Activated CD8-positive, alpha-beta memory T cell treated with anti-CD3 and anti-CD28 coated beads for 36 hours (primary cell): ENCODE results near the gene CACNB1. TPM values are rescaled to one million over a fixed set of nuclear protein-coding genes. Genes with fewer than 3 reads are reported as not detected.

Experiments used
- CTCF ChIA-PET: fragments of 350-600 bp; sonication (Branson Sonifier 250); formaldehyde crosslinking; loops from one replicate; lab custom pipeline; 2021; ENCODE audit warnings: antibody characterized with exemption; lab: Charles Lee
- POLR2A ChIA-PET: fragments of 350-600 bp; sonication (Branson Sonifier 250); formaldehyde crosslinking; loops from one replicate; lab custom pipeline; 2021; ENCODE audit warnings: antibody characterized with exemption; lab: Charles Lee
- total RNA-seq, 2 experiments: library from RNA; stranded (reverse); gene quantifications; one replicate each; pipeline ENCODE4 v1.2.3, GENCODE V29; 2021

CACNB1 gene
- 10 to 100 TPM; 16.9 to 17.4 TPM for total RNA-seq

DNA sequence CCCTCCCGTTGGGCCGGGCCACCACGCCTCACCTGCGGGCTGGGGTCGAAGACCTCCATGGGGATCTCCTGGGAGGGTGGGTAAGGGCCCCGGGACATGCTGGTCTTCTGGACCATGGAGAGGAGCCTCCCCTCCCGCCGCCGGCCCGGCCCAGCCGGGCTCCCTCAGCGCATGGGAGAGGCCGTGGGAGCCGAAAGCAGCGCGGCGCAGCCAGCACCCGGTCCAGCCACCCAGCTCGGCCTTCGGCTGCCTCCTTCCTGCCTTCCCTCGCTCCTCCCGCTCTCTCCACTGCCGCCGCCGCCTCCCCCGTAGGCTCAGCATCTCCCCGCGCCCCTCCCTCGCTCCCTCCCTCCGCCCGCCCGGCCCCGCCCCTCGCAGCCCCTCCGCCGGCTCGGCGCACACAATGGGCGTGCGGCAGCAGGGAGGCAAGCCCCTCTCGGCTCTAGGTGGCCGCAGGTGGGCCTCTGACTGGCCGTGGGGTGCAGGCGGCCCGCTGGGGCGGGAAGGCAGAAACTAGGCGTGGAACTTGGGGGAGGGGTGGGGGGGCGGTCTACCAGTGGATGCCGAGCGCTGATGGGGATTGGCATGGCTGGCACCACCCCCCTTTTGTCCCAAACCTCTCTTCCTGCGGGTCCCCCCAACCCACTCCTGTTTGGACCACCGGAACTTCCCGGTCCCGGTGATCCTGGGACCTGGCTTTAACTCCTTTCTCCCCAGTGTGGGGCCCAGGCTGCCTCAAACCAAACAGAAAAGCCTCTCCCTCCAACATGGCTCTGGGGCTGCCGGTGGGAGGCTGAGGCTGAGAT is at the start of gene CACNB1:
TSS of gene CACNB1 (minus strand) at position 290 of the 806 bp plus-strand sequence. CDS start at position 116, 174 bp downstream.
- CTCF ChIA-PET, result no interaction called here
- POLR2A ChIA-PET, result no interaction called here

DNA sequence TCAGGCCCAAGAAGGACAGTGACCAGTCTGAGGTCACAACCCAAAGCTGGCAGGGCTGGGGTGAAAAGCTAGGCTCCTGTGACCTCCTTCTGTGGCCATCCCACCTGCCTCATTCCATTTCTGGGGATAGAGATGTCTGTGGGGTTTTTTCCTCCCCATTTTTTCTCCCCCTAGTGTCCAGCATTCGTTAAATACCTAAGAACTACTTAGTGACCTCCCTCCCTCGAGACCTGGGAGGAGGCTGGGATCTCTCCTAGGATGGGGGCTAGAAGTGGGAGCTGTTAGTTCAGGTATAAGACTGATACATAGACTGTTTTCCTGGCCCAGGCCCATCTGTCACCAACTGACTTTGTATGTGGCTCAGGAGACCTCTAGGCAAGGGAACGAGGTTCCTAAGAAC is 48.8 kb upstream of the CACNB1 start:
- CTCF ChIA-PET, result interaction anchor here (0.5 to 3.7 kb wide), 5 partner anchors 10 to 262 kb away, joined by 3 to 65 read pairs (median 3); no protein-coding TSS in a partner anchor
- POLR2A ChIA-PET, result interaction anchor here (0.9 kb wide), 1 partner anchor 39 kb away, joined by 3 read pairs; no protein-coding TSS in a partner anchor

DNA sequence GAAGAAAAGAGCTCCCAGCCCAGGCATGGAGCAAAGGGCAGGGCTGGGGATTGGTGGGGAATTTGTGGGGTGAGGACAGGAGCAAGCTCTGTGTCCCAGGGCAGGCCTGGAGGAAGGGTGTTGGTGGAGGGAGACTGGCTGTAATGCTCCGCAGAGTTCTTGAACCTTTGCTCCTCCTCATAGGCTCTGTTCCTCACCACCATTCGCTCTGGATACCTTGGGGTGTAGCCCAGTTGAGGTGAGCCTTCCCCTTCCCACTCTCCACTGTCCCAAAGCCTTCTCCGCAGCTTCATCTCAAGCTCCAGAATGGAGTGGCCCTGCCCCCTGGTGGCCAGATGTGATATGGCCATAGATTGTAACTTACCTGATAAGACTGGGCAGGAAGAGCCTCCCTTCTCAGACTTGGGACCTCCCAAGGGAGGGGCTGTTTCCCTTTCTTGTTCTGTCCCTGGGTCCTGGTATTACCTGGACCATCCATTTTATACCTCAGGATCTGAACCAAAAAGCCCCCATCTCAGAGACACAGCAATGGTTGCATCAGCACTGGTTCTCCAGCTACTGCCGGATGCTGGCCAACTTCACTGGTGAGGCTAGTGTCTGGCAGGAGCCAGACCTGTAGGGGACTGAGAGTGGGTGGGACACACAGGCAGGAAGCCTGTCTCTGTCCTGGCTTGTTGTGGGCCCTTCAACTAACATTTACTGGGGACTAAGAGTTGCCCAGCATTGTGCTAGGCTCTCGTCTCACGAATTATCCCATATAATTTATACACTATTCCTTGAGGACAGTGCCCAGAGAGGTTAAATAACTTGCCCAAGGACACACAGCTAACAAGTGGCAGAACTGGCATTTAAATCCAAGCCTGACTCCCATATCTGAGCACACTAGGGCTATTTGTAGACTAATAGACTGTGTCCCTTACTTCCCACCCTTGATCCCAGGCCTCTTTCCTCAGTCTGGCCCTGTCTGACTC is 47.4 kb upstream of the CACNB1 start:
- POLR2A ChIA-PET, result interaction anchor here (0.5 to 1.2 kb wide), 6 partner anchors 38 to 376 kb away, joined by 3 to 6 read pairs (median 3); no protein-coding TSS in a partner anchor
- CTCF ChIA-PET, result interaction anchor here (0.6 to 3.7 kb wide), 27 partner anchors 9 to 979 kb away, joined by 3 to 65 read pairs (median 4); partner anchors contain the start of gene RPL19

DNA sequence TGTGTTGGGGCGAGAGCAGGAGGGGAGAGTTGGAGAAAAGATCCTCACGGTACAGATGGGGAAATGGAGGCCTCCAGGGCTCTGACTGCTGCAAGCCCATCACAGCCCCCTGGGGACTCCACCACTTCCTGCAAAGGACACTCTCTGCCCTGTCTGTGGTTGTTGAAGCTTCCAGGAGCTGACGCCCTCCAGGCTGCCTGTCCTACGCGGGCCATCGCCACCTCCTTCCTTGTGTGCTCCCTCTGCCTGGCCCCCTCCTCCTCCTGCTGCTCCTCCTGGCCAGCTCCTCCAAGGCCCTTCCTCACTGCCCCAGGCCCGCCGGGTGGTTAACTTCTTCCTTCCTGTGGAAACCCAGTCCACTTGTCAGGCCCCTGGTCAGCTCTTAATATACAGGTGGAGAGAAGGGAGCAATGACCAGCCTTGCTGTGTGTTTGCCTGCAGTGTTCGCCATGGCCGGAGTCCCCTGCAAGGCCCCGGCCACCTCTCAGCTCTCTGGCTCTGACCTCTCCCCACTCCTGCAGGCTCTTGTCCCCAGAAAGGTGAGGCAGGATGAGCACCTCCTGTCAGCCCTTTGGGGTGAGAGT is 46.6 kb upstream of the CACNB1 start:
- POLR2A ChIA-PET, result interaction anchor here (0.5 to 1.2 kb wide), 5 partner anchors 13 to 360 kb away, joined by 3 to 6 read pairs (median 3); no protein-coding TSS in a partner anchor

DNA sequence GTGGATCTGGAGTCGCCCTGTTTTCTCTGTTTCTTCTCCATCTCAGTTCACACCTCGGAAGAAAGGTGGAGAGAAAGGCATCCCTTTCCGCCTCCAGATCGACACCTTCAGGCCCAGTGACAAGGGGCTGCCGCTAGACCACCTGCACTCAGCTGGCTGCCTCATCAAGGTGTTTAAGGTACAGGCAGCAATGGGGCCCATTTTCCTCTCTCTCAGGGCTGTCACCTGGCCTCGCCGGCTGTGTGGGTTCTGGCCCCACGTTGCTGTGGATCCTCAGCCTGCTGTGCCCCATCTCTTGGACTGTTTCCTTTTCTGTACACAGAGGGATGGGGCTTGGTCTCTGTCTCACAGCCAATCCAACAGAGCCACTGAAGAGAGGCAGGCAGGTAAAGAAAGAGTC is 45.7 kb upstream of the CACNB1 start:
- POLR2A ChIA-PET, result no interaction called here
- CTCF ChIA-PET, result interaction anchor here (0.7 to 13.6 kb wide), 4 partner anchors 10 to 131 kb away, joined by 4 to 205 read pairs (median 9); no protein-coding TSS in a partner anchor

More for the DNA sequence above, 46.6 kb upstream of the CACNB1 start:
- CTCF ChIA-PET, result interaction anchor here (0.6 to 3.7 kb wide), 25 partner anchors 8 to 978 kb away, joined by 3 to 65 read pairs (median 4); partner anchors contain the start of gene RPL19

DNA sequence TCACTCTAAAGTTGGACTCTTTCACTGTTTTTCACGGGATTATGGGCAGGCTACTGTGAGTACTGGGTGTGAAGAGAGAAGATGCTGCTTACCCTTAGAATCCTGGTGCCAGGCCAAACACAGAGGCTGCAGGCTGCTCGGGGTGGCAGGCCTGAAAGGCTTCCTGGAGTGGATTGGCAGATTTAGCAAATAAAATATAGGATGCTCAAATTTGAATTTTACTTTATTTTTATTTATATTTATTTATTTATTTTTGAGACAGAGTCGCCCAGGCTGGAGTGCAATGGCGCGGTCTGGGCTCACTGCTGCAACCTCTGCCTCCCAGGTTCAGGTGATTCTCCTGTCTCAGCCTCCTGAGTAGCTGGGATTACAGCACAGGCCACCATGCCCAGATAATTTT is 43.2 kb upstream of the CACNB1 start:
- POLR2A ChIA-PET, result no interaction called here
- CTCF ChIA-PET, result interaction anchor here (2.9 to 13.6 kb wide), 2 partner anchors 9 to 34 kb away, joined by 14 to 205 read pairs; no protein-coding TSS in a partner anchor

DNA sequence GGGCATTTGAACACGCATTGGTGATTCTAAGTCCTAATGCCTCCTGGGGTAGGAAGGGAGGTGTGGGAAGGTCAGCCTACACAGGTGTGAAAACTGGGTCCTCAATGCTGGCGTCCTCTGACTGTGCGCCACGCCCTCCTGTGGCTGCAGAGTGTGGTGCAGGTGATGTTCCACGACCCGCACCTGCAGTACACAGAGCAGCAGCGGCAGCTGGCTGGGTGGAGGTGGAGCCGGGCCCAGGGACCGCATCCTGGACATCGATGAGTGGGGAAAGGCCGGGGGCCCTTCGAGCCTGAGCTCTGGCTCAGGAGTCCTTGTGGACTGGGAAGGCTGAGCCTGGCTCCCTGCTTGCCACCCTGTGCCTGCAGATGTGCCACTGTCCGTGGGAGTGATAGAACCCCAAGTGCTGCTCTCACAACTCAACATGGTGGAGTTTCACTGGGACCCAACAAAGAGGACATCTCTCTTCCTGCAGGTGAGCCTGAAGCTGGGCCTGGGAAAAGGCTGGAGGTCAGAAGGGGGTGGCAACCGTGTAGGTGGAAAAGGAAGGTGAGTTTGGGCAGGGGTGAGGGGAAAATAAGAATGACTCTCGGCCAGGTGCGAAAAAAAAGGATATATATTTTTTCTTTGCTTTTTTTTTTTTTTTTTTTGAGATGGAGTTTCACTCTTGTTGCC is 42.3 kb upstream of the CACNB1 start:
- CTCF ChIA-PET, result interaction anchor here (0.6 to 13.6 kb wide), 5 partner anchors 9 to 257 kb away, joined by 3 to 205 read pairs (median 4); no protein-coding TSS in a partner anchor
- POLR2A ChIA-PET, result no interaction called here

DNA sequence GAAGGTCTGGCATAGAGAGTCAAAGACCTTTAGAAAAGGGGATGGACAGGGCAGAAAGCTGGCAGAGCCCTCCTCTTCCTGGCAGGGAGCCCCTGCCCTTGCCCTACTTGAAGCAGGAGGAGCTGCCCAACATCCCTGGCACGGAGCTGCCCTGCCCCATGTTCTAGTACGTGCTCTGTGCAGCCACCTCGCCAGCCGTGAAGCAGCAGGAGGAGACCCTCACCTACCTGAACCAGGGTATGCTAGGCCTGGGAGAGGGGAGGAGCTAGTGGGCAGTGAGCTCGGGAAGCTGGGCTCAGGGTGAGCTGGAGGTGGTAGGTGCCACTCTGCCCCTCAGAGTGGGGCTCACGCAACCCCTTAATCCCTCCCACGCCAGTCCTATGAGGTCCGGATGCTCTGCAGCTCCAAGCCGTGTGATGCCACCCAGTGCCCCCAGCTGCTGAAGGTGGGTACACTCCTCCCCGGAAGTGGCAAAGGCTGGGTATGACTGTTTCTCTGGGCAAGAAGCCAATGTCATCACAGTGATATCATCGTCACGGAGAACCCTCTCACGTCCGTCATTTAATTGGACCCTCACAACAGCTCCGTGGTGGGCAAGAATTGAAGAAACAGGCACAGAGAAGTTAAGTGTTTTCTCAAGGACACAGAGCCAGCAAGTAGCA is 41.0 kb upstream of the CACNB1 start:
- CTCF ChIA-PET, result interaction anchor here (0.9 to 13.6 kb wide), 7 partner anchors 10 to 85 kb away, joined by 3 to 205 read pairs (median 4); partner anchors contain the start of genes RPL19 and STAC2
- POLR2A ChIA-PET, result interaction anchor here (0.6 to 1.1 kb wide), 3 partner anchors 11 to 340 kb away, joined by 3 to 6 read pairs (median 3); partner anchors contain the start of gene RPL19

DNA sequence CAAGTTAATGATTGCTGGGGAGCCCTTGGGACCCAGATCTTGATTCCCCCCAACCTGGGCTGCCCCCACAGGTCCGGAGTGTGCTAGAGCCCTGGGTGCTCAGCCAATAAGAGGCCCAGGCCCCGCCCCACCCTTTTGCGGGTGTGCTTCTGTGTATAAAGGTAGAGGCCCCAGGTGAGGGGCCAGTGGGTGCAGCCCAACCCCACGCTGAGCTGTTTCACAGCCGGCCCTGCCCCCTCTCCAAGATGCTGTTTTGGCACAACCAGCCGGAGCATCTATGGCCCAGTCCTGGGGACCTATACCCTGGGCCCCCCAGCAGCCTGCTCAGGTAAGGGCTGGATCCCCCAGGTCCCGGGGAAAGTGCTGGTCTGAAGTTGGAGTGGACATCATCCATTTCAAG is 40.1 kb upstream of the CACNB1 start:
- CTCF ChIA-PET, result interaction anchor here (1.0 to 13.6 kb wide), 5 partner anchors 10 to 84 kb away, joined by 3 to 205 read pairs (median 4); partner anchors contain the start of gene RPL19
- POLR2A ChIA-PET, result interaction anchor here (0.6 kb wide), 2 partner anchors 85 to 344 kb away, joined by 3 to 4 read pairs; no protein-coding TSS in a partner anchor

DNA sequence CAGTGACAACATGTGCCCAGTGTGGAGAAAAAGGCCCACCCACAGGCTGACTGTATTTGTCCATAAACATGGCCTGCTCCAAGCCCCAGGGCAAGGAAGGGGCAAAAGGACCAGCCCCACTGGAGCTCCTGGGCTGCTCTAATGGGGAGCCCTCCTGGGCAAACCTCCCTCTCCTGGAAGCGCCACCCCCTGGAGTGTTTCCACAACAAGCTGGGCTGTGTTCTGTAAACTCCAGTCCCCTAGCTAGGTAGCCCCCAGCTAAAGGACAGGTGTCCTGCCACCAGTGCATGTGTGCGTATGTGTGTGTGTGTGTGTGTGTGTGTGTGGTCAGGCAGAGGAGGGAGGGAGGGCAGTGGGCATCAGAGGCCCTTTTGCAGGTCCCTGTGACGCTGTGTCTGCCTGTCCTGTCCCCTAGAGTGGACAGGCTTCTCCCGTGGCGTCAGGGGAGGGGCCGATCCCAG is 39.5 kb upstream of the CACNB1 start:
- ChIA-PET CTCF (interaction anchor here (1.1 to 13.6 kb wide), 8 partner anchors 8 to 86 kb away, joined by 3 to 205 read pairs (median 5); partner anchors contain the start of gene RPL19), POLR2A (interaction anchor here (0.6 kb wide), 1 partner anchor 84 kb away, joined by 4 read pairs; no protein-coding TSS in a partner anchor)

DNA sequence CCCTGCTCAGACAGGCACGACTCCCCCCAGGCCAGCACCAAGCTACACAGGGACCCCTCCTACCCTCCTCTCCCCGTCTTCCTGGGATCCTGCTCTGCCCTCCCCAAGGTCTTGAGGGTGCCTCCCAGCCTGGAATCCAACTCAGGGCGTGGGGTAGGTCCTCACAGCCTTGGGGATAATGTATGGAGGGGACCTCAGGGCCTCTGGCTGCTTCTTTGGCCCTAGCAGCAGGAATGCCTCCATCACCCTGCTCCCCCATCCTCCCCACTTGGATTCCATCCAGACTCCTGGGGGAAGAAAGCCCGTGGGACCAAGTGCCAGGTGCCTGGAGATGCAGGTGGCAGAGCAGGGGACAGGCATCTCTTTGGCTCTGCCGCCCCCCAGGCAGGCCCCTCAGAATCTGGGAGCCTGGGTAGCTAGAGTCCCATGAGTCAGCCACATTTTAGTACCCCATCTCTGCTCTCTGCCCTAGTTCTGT is 39.0 kb upstream of the CACNB1 start:
- POLR2A ChIA-PET, result no interaction called here
- CTCF ChIA-PET, result interaction anchor here (0.6 to 13.6 kb wide), 14 partner anchors 9 to 379 kb away, joined by 3 to 205 read pairs (median 4); partner anchors contain the start of gene RPL19

DNA sequence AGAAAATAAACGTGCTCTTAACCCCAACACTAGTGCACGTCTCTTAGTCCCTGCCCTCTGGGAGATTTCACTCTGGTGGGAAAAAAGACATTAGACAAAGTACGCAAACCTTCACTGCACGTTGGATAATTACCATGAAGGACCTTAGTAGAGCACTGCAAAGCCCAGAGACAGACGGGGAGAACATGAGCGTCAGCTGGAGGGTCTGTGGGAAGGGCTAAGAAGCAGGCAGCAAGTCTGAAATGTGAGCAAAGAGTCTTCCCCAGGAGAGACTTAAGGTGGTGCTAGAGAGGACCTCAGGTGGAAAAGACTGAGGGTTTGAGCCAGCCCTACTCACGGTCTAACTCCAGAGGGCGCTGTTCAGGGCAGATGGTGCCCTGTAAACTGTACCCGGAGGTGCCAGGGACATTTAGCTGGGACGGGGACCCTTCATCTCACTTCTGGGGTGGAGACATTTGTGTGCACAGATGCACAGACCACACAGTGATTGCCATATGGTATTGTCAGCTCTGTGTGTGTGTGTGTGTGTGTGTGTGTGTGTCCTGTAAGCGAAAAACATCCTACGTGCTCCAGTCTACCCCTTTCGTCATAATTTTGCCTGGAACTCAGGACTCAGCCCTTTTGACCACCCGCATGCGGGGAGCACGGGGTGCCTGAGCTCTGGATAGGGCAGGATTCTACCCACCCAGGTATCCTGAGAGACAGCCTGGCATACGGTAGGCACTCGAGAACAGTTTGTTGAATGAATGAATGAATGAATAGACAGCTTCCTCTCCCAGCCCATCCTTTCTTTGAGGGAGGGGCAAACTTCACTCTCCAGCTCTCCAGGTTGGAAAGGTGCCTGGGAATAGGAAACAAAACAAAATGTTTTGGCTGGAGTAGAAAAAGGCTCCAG is 38.3 kb upstream of the CACNB1 start:
- POLR2A ChIA-PET, result interaction anchor here (1.0 kb wide), 1 partner anchor 30 kb away, joined by 3 read pairs; no protein-coding TSS in a partner anchor
- CTCF ChIA-PET, result interaction anchor here (0.6 to 13.6 kb wide), 17 partner anchors 9 to 380 kb away, joined by 3 to 205 read pairs (median 4); partner anchors contain the start of gene STAC2

DNA sequence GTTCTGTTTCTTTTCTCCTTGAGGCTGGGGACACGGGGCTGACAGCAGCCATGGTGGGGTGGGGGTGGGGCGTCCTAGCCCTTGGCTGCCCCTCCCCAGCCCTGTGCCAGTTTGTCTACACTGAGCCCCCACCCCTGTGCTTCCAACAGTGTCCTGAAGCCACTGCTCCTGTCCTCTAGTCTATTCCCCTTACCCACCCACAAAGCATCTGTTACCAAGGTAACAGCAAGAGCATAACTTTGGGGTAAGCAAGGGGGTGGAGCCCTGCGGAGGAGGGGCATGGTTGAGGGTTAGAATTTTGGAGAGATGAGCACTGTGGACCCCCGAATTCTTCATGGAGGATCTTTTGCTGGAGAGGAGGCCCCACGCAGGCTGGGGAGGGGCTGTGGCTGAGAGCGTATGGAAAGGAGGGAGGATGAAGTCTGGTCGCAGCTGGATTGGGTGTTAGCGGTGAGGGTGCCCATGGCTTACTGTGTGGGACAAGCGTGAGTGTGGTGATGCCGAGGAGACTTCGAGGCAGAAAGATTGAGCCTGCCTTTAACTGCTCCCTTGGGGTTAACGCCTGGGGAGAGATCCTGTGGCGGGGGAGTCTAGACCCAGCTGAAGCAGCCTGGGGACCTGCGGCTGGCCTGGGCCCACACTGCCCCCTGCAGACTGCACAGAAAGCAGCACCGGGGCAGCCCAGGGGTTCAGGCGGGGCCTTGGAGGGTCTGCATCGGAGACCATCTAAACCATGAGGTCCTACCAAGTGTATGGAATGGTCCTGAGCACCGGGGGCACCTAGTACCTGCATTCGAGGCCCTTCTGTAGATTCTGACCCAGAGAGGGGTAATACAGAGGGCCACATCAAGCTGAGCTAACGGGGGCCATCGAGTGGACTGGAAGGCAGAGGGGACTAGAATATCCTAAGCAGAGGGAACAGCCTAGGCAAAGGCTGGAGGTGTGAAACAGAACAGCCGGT is 34.4 kb upstream of the CACNB1 start:
- ChIA-PET CTCF (interaction anchor here (0.7 to 13.6 kb wide), 15 partner anchors 10 to 249 kb away, joined by 3 to 205 read pairs (median 4); partner anchors contain the start of gene RPL19), POLR2A (interaction anchor here (0.6 to 1.3 kb wide), 3 partner anchors 12 to 360 kb away, joined by 3 to 4 read pairs (median 3); no protein-coding TSS in a partner anchor)

DNA sequence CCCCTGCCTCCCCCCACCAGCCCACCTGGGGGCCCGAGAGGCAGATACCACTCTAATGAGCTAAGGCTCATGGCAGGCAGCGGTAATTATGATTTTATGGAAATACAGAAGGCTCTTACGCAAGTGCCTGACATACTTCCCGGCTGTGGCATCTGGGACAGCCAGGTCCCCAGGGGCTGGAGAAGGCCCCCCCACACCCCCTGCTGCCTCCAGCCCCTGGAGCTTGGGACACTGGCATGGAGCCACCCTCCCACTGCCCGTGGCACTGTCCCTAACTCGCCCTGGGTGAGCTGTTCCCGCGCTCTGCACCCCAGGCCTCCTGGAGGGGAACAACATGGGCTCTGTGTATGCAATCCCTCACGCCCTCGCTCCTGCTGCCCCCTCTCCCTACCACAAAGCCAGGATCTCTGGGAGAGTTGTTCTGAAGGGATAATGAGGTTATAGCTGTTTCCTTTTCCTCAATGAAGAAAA is 33.7 kb upstream of the CACNB1 start:
- POLR2A ChIA-PET, result interaction anchor here (1.1 to 1.3 kb wide), 2 partner anchors 13 to 25 kb away, joined by 3 to 4 read pairs; no protein-coding TSS in a partner anchor
- CTCF ChIA-PET, result interaction anchor here (0.7 to 13.6 kb wide), 8 partner anchors 10 to 233 kb away, joined by 3 to 205 read pairs (median 4); partner anchors contain the start of gene RPL19
